Activated naive CD8-positive, alpha-beta T cell treated with anti-CD3 and anti-CD28 coated beads, Interleukin-2, amount 10 ng/mL, durations not matched to agents 7 days and 5 days (primary cell): ENCODE data around the gene PRDM7. TPM values are rescaled to one million over a fixed set of nuclear protein-coding genes. Genes with fewer than 3 reads are reported as not detected.

Experiments
- ATAC-seq: fragments of 150-1000 bp; cut with Tn5 transposase; one replicate; pipeline ENCODE4 v1.10.0; 2021; ENCODE audit warnings: low read depth, moderate library complexity
- POLR2A ChIA-PET: fragments of 350-600 bp; sonication (Branson Sonifier 250); formaldehyde crosslinking; loops from one replicate; lab custom pipeline; 2021; ENCODE audit warnings: antibody characterized with exemption; lab: Charles Lee
- DNase-seq: peaks from one replicate; pipeline ENCODE4 v3.0.0; 2021
- H3K27ac Mint-ChIP-seq: one replicate; pipeline ENCODE4 v1.8.0; 2022; ENCODE audit warnings: mild to moderate bottlenecking, mixed read lengths
- H3K27me3 Mint-ChIP-seq: one replicate; pipeline ENCODE4 v1.8.0; 2022; ENCODE audit warnings: mild to moderate bottlenecking, moderate library complexity, mixed read lengths
- H3K36me3 Mint-ChIP-seq: one replicate; pipeline ENCODE4 v1.8.0; 2021; ENCODE audit warnings: mild to moderate bottlenecking, mixed read lengths
- H3K4me1 Mint-ChIP-seq: one replicate; pipeline ENCODE4 v1.8.0; 2021; ENCODE audit warnings: mixed read lengths
- H3K4me3 Mint-ChIP-seq: one replicate; pipeline ENCODE4 v1.8.0; 2022; ENCODE audit warnings: mild to moderate bottlenecking, moderate library complexity, mixed read lengths
- H3K9me3 Mint-ChIP-seq: one replicate; pipeline ENCODE4 v1.8.0; 2021; ENCODE audit warnings: mixed read lengths
- total RNA-seq, 2 experiments: library from RNA; stranded (reverse); gene quantifications; one replicate each; pipeline ENCODE4 v1.2.3, GENCODE V29; 2021

The PRDM7 gene
- total RNA-seq, 2 experiments from 2014 or later = not detected

GRCh38 chr16:90040152-90041023 is 36.7 kb downstream of the PRDM7 start:
- Mint-ChIP-seq H3K4me3 (no peak overlapping the region), H3K9me3 (no peaks in the 10 kb centered on the region), H3K27me3 (no peaks in the 10 kb centered on the region), H3K27ac (no peak overlapping the region), H3K4me1 (no peaks in the 10 kb centered on the region), H3K36me3 (no peaks in the 10 kb centered on the region)
- ATAC-seq (no peak), DNase-seq (no peak)
- POLR2A ChIA-PET = no interaction called here

GRCh38 chr16:90037276-90037675 is 39.9 kb downstream of the PRDM7 start:
- DNase-seq = no peak
- peaks cover 2% of the 10 kb centered on the region for H3K36me3 Mint-ChIP-seq
- no peaks in the 10 kb centered on the region for H3K9me3 Mint-ChIP-seq
- no peak overlapping the region for H3K27ac Mint-ChIP-seq
- ATAC-seq = no peak
- H3K4me3 Mint-ChIP-seq = no peak overlapping the region
- H3K27me3 Mint-ChIP-seq = no peaks in the 10 kb centered on the region
- H3K4me1 Mint-ChIP-seq = no peaks in the 10 kb centered on the region
- POLR2A ChIA-PET = no interaction called here

- POLR2A ChIA-PET = no interaction called here
- DNase-seq (no peak), ATAC-seq (no peak)
- peaks cover 8% of the 10 kb centered on the region for H3K36me3 Mint-ChIP-seq
- H3K27me3 Mint-ChIP-seq = no peaks in the 10 kb centered on the region
- H3K4me1 Mint-ChIP-seq = no peaks in the 10 kb centered on the region
- H3K27ac Mint-ChIP-seq = no peak overlapping the region
- H3K4me3 Mint-ChIP-seq = no peak overlapping the region
- H3K9me3 Mint-ChIP-seq = peaks cover 5% of the 10 kb centered on the region
Observed at GRCh38 chr16:90035902-90036301, 41.2 kb downstream of the PRDM7 start.

GRCh38 chr16:90034504-90034903 is 42.6 kb downstream of the PRDM7 start:
- POLR2A ChIA-PET = no interaction called here

GRCh38 chr16:90033387-90033786 is 43.7 kb downstream of the PRDM7 start:
- Mint-ChIP-seq H3K27ac (no peak overlapping the region), H3K9me3 (peaks cover 5% of the 10 kb centered on the region), H3K4me3 (no peak overlapping the region), H3K4me1 (no peaks in the 10 kb centered on the region), H3K27me3 (no peaks in the 10 kb centered on the region), H3K36me3 (peaks cover 8% of the 10 kb centered on the region)
- ATAC-seq = no peak
- no peak for DNase-seq
- POLR2A ChIA-PET = interaction anchor here (0.8 kb wide), 1 partner anchor 9 kb away, joined by 3 read pairs; no protein-coding TSS in a partner anchor

More at GRCh38 chr16:90034504-90034903, 42.6 kb downstream of the PRDM7 start:
- ATAC-seq (no peak), DNase-seq (no peak)
- Mint-ChIP-seq H3K4me1 (no peaks in the 10 kb centered on the region), H3K4me3 (no peak overlapping the region), H3K27ac (no peak overlapping the region), H3K36me3 (peaks cover 8% of the 10 kb centered on the region), H3K9me3 (peaks cover 5% of the 10 kb centered on the region), H3K27me3 (no peaks in the 10 kb centered on the region)

GRCh38 chr16:90032674-90033331 is 44.3 kb downstream of the PRDM7 start:
- Mint-ChIP-seq H3K4me1 (no peaks in the 10 kb centered on the region), H3K36me3 (peaks cover 8% of the 10 kb centered on the region), H3K27ac (no peak overlapping the region), H3K27me3 (no peaks in the 10 kb centered on the region), H3K9me3 (peaks cover 5% of the 10 kb centered on the region), H3K4me3 (no peak overlapping the region)
- POLR2A ChIA-PET = interaction anchor here (0.8 kb wide), 1 partner anchor 10 kb away, joined by 3 read pairs; no protein-coding TSS in a partner anchor
- ATAC-seq (no peak), DNase-seq (no peak)

GRCh38 chr16:90031931-90032673 is 45.0 kb downstream of the PRDM7 start:
- no peaks in the 10 kb centered on the region for H3K4me1 Mint-ChIP-seq
- H3K4me3 Mint-ChIP-seq = no peak overlapping the region
- H3K27ac Mint-ChIP-seq = peak overlapping the region; percentile 40
- peaks cover 8% of the 10 kb centered on the region for H3K36me3 Mint-ChIP-seq
- no peak for DNase-seq
- ATAC-seq = no peak
- POLR2A ChIA-PET = no interaction called here
- H3K9me3 Mint-ChIP-seq = peaks cover 5% of the 10 kb centered on the region
- H3K27me3 Mint-ChIP-seq = no peaks in the 10 kb centered on the region

- Mint-ChIP-seq H3K27ac (no peak overlapping the region), H3K4me3 (no peak overlapping the region), H3K4me1 (peaks cover 2% of the 10 kb centered on the region), H3K36me3 (peaks cover 8% of the 10 kb centered on the region), H3K27me3 (no peaks in the 10 kb centered on the region), H3K9me3 (peaks cover 5% of the 10 kb centered on the region)
- DNase-seq (no peak), ATAC-seq (no peak)
- POLR2A ChIA-PET = no interaction called here
Observed at GRCh38 chr16:90031186-90031930, 45.8 kb downstream of the PRDM7 start.

GRCh38 chr16:90028985-90029384 is 48.1 kb downstream of the PRDM7 start:
- Mint-ChIP-seq H3K4me1 (peaks cover 7% of the 10 kb centered on the region), H3K27ac (no peak overlapping the region), H3K4me3 (no peak overlapping the region), H3K9me3 (peaks cover 5% of the 10 kb centered on the region), H3K36me3 (peaks cover 8% of the 10 kb centered on the region), H3K27me3 (no peaks in the 10 kb centered on the region)
- ATAC-seq (no peak), DNase-seq (no peak)
- POLR2A ChIA-PET = no interaction called here

- Mint-ChIP-seq H3K9me3 (peaks cover 5% of the 10 kb centered on the region), H3K4me1 (peaks cover 7% of the 10 kb centered on the region), H3K4me3 (no peak overlapping the region), H3K36me3 (peaks cover 8% of the 10 kb centered on the region), H3K27ac (no peak overlapping the region), H3K27me3 (no peaks in the 10 kb centered on the region)
- POLR2A ChIA-PET = no interaction called here
- ATAC-seq (no peak), DNase-seq (no peak)
Observed at GRCh38 chr16:90027611-90028010, 49.5 kb downstream of the PRDM7 start.

- H3K27me3 Mint-ChIP-seq = peaks cover 4% of the 10 kb centered on the region
- H3K27ac Mint-ChIP-seq = no peak overlapping the region
- peaks cover 2% of the 10 kb centered on the region for H3K36me3 Mint-ChIP-seq
- no peak for ATAC-seq
- DNase-seq = no peak
- peak overlapping the region; percentile 2 for H3K4me3 Mint-ChIP-seq
- peaks cover 17% of the 10 kb centered on the region for H3K4me1 Mint-ChIP-seq
- peaks cover 2% of the 10 kb centered on the region for H3K9me3 Mint-ChIP-seq
- POLR2A ChIA-PET = no interaction called here
Observed at GRCh38 chr16:90026135-90026534, 51.0 kb downstream of the PRDM7 start.

- H3K27me3 Mint-ChIP-seq = peaks cover 19% of the 10 kb centered on the region
- peaks cover 2% of the 10 kb centered on the region for H3K9me3 Mint-ChIP-seq
- POLR2A ChIA-PET = no interaction called here
- ATAC-seq (no peak), DNase-seq (no peak)
- peaks cover 2% of the 10 kb centered on the region for H3K36me3 Mint-ChIP-seq
- peaks cover 19% of the 10 kb centered on the region for H3K4me1 Mint-ChIP-seq
- H3K27ac Mint-ChIP-seq = no peak overlapping the region
- peak overlapping the region; percentile 79 for H3K4me3 Mint-ChIP-seq
Observed at GRCh38 chr16:90023078-90023447, 54.1 kb downstream of the PRDM7 start.
